Limb (tissue), 2 donors: ENCODE data around the gene SLC17A7.
A peak's percentile ranks its signal among the peaks of the same experiment; 100 is the strongest.
"Not testable (repeated sequence)": the region's sequence is repeated elsewhere in the genome, so short reads cannot be mapped to it uniquely, and the experiment has no call there.

ENCODE experiments used
- DNase-seq, 2 donors: peaks; one replicate each; pipeline ENCODE4 v3.0.0-alpha.2; 2016; ENCODE audit errors: extremely low spot score in 2 of 2

The SLC17A7 gene

DNA sequence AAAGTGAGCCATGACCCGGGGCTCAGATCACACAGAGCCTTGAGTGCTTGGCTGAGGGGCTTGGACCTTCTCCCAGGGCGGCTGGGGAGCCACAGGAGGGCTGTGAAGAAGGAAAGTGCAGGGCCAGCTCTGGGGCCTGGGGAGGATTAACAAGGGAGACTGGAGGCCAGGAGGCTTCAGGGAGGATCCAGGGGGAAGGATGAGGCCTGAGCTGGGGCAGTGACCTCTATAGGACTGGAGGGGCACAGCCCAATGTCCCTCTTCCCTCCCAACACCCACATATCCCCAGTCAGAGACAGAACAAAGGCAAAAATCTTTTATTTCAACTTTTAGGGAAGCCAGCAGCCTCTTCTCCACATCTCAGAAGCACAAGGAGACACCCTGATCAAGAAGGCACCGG lies 4.7 kb upstream of the SLC17A7 start:
- no peak for DNase-seq

DNA sequence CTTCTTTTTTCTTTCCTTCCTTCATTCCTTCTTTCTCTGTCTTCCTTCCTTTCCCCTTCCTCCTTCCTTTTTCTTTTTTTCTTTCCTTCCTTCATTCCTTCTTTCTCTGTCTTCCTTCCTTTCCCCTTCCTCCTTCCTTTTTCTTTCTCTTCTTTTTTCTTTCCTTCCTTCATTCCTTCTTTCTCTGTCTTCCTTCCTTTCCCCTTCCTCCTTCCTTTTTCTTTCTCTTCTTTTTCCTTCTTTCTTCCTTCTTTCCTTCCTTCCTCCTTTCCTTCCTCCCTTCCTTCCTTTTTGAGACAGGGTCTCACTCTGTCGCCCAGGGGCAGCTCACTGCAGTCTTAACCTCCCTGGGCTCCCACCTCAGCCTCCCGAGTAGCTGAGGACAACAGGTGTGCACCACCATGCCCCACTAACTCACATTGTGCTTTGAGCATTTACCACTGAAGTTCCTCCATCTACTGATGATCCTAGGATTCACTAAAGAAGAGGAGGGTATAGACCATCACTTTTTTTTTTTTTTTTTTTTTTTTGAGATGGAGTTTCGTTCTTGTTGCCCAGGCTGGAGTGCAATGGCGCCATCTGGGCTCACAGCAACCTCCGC lies 2.9 kb upstream of the SLC17A7 start:
- DNase-seq = not testable (repeated sequence)

DNA sequence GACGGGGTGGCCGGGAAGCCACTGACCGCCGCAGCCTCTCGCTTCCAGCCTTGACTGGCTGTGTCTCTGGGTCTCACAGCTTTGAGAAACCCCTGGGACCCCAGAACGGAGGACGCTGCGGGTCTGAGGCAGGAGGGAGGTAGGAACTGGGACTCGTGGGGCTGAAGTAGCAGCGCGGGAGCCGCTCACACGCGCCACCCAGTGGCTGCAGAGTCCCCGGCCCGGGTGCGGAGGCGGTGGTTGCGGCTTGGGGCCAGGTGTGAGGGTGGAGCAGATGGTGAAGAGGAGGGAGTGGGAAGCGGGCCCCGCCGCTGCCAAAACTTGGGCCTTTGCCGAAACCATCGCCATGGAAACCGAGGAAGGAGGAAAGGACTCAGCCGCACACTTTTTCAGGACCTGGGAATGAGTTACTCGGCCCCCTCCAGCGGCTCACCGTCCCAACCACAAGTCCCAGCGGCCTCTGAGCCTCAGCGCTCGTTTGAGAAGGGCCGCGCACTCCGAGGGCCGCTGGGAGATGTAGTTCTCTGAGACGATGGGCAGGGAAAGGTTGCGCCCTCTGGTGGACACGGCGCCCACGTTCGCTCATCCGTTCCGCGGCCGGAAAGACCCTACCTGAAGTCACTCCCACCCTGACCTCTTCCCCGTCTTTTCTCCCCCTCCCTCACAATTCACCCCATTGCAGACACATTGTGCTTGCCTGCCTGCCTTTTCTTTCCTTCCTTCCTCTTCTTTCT lies 2.2 kb upstream of the SLC17A7 start:
- DNase-seq = peak; percentile 97 to 98

DNA sequence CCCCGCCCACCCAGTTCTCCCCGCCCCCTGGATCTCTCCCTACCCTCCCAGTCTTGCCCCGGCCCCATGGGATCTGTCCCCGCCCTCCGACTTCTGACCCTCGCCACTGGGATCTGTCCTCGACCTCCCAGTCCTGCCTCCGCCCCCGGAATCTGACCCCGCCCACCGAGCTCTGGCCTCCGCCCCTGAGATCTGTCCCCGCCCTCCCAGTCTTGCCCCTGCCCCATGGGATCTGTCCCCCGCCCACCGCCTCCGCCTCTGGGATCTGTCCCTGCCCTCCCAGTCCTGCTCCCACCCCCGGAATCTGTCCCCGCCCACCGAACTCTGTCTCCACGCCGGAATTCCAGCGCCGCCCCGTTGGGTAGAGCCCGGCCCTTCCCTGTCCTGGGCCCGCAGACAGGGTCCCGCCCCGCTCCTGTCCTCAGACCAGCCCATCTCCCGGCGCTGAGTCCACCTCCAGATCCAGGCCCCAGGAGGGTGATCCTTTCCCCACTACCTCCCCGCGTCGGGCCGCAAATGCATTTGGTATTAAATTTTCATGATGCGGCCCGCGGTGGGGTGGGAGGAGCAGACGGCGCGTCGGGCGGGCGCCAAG lies 1.5 kb upstream of the SLC17A7 start:
- DNase-seq = peak; percentile 78 to 90

DNA sequence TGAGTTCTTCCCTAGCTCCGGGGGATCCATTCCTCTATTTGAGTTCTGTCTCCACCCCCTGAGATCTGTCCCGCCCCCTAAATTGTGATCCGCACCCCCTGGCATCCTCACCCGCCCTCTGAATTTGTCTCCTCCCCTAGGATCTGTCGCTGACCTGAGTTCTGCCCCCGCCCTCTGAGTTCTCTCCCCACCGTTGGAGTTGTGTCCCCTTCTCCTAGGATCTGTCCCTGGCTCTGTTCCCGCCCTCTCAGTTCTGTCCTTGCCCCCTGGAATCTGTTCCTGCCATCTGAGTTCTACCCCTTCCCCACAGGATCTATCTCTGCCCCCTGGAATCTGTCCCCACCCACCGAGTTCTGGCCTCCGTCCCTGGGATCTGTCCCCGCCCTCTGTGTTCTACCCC lies 1.0 kb upstream of the SLC17A7 start:
- no peak for DNase-seq

DNA sequence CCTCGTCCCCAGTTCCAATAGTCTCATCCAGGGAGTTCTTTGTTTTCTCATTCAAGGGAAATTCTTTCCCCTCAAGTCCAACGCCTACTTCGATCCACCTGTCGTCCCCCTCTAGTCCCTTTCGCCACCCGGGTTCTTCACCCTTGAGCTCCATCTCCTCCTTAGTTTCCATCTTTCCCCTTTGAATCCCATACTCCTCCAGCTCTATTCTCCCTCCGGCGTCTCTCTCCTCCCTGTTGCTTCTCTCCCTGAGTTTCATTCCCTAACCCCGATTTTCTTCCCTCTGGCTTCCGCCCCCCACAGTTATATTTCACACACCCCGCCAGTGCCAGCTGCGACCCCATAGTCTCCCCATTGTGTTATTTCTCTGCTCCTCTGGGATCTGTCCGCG lies 628 bp upstream of the SLC17A7 start:
- no peak for DNase-seq

DNA sequence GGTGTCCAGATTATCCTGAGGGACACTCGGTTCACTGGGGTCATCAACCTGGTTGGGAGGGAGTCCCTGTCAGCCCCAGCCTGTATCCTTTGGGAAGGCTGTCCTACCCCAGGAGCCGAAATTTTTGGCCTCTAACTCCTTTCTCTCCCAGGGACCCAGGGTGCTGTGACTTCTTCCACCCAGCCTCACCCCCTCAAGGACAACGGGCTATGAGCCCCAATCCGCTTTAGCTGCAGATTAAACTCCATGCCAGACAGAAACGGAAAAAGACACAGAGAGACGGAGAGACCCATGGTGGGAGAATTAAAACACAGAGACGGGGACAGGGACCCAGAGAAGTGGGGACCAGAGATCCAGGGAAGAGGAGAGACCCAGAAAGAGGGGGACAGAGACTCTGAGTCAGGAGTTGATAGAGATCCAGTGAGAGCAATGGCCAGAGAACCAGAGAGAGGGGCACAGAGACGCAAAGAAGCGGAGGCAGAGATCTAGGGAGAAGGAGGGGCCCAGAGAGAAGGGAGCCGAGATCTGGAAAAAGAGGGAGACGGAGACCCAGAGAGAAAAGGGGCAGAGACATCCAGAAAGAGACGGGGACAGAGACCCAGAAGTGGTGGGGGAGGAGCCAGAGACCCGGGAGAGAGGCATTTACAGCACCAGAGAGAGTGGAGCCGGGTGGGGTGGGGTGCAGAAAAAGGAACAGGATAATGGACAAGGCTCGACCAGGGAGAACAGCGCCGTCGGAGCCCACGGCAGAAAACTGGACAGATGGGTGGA lies 703 bp downstream of the SLC17A7 start:
- no peak for DNase-seq

DNA sequence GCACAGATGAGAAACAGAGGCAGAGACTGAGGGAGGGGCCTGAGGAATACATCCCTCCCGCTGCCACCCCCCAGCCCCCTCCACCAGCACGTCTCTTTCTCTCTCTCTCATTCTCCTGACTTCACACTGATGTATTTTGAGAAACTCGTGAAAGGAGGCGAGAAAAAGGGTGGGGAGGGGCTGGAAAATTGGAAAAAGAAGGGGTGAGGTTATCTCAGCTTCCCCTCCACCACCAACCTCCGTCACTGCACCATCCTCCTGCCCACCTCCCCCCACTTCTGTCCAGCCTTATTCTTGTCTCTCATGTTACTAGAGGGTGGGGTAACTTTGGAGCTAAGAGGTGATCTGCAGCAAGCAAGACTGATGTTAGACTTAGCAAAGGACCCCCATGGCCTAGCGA lies 1.5 kb downstream of the SLC17A7 start:
- DNase-seq = no peak

DNA sequence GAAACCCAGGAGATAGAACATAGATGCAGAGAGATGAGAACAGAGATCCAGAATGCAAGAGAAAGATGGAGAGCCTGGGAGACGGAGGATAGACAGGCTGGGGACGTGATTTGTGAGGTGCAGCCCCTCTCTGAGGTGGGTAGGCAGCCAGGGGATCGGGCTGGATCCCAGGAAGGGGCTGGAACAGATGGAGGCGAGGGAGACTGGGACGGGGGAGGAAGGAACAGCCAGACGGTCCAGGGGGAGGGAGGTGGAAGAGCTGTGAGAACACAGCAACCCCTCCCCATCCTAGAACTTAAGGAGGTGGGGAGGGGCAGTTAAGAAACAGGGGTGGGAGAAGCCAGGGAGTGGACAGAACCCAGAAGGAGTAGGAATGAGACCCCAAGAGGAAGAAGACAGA lies 3.1 kb downstream of the SLC17A7 start:
- no peak for DNase-seq

DNA sequence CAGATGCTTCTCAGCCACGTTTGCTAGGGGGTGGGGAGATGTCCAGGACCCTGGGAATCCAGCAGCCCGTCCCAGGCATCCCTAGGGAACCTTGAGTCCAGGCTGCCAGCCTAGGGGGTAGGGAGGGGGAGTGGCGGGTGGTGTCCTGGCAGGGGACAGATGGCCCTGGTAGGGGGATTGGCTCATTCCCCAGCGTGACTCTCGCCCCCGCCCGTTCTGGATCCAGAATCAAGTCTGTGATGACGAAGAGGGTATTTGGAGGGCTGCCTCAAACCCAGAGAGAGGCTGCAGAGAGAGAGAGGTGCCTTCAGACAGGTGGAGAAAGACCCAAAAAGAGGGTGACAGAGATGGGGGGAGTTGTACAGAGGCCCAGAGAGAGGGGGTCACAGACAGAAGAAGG lies 4.1 kb downstream of the SLC17A7 start:
- no peak for DNase-seq

DNA sequence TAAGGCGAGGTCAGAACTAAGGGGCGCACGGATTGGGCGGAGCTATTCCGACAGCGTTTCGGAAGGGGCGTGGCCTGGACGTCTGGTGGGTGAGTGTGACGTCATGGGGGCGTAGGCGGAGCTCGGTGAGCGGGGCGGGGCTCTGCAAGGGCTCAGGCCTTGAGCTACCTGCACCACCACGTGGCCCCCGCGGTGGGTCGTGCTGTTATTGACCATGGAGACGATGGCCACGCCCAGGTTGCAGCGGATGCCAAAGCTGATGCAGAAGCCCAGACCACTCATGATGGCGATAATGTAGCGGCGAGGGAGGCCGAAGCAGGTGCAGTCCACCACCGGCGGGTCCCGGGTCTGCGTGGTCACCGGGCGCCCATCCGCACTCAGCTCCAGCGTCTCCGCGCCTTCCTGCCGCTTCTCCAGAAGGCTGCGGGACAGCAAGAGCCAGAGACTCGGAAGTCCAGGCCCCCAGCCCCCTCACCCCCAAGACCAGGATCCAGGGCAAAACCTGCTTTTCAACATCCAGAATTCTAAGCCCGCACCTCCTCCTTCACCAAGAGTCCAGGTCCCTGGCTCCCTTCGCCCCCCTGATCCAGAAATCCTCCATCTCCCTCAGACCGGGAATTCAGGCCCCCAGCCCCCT lies 4.8 kb downstream of the SLC17A7 start:
- peak in 1 of 2 donors; percentile 64 for DNase-seq

DNA sequence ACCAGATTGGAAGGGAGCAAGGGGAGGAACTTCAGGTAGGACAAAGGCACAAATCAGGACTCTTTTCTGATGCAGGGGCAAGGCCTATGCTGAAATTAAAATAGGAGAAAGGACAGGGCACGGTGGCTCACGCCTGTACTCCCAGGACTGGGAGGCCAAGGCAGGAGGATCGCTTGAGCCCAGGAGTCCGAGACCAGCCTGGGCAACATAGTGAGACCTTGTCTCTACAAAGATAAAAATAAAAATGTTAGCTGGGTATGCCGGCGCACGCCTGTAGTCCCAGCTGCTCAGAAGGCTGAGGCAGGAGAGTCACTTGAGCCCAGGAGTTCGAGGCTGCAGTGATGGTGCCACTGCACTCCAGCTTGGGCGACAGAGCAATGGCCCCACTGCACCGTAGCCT lies 5.7 kb downstream of the SLC17A7 start:
- no peak for DNase-seq

DNA sequence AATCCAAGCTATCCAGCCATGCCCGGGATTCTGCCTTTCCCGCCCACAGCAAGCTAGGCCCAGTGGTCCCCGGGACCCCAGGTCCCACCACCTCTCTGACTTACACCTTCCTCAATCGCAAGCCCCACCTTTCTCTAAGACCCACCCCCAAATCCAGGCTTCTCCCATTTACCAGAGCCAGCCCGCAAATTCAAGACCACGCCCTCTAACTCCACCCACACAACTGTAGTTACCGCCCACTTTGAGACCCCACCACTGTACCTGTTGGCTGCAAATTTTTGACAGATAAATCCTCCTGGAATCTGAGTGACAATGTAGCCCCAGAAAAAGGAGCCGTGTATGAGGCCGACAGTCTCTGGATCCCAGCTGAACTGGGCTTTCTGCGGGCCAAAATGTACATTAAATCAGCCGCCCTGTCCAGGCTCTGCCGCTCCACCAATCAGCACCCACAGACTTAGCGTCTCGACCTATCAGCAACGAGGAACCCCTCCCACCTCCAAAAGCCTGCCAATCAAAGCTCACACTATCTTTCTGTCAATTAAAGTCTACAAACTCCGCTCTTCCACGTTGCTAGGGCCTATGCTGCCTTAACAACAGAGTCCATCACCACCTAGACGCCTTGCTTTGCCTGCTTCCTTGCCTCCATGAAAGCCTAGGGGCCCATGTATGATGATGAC lies 6.3 kb downstream of the SLC17A7 start:
- no peak for DNase-seq

DNA sequence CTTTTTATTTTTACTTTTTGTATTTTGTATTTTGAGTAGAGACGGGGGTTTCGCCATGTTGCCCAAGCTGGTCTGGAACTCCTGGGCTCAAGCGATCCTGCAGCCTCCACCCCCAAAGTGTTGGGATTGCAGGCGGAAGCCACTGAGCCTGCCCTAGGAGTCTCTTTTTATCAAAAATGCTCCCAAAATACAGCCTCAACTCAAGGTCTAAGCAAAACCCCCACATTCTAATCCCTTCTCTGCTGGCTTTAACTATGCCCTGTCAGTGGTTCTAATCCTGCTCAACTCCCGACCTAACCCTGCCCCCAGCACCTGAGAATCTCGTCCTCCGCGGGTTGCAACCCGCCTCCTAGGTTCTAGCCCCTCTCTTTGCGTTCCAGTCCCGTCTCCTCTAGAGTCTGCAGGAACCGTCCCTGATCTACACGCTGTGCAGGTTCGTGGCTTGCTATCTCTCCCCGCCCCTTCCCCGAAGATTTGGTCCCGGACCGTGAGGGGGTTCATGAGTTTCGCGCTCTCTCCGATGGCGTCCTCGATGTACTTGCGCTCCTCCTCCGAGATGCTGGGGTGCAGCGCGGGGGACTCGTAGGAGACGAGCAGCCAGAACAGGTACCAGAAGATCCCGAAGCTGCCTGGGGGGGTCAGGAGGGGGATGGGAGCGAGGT lies 8.0 kb downstream of the SLC17A7 start:
- no peak for DNase-seq

DNA sequence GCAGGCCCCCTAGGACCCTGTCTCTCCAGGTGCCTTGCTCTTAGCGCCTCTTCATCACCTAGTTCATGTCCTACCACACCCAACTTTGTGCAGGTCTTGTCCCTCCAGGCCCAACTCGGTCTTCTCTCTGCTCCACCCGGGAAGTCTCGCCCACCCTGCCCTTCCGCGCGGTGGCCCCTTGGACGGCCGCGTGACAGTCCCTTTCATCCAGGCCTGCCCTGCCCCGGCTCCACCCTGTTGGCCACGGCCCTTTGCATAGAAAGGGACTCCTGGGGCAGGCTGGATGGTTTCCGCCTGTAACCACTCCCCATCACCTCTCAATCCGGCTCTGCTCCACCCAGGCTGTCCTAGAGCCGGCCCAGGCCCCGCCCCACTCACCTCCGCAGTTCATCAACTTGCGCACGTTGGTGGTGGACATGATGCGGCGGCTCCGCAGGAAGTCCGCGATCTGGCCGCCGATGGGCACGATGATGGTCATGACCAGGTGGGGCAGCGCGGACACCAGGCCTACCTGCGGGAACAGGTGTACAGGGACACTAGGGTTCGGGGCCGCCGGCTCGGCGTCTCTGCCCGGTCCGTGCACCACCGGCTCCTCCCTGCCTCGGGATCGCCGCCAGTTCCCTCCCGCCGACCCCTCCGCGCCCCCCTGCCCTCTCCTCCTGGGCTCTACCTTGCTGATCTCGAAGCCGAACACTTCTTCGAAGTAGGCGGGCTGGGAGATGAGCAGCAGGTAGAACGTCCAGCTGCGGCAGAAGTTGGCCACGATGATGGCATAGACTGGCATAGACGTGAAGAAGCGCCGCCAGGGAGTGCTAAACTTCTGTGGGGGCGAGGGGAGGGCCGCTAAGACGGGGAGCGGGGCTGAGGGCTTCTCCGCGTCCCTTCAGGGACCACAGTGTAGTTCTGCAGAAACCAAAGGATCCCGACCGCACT lies 8.9 kb downstream of the SLC17A7 start:
- no peak for DNase-seq

DNA sequence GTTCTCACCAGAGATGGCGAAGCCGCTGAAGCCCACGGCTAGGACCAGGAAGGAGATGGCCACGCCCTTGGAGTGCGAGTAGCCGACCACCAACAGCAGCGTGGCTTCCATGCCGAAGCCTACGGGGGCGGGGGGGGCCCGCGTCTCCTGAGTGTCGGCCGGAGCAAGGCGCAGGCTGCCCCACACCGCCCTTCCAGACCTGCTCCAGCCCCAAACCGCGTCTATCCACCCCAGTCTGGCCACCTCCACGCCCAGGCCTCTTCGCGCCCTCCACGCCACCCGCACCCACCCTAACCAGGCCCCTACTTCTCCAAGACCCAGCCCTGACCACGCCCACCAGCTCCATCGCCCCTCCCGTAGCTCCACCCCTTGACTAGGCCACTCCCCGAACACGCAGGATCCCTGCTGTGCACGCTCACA lies 10.0 kb downstream of the SLC17A7 start:
- DNase-seq = no peak

DNA sequence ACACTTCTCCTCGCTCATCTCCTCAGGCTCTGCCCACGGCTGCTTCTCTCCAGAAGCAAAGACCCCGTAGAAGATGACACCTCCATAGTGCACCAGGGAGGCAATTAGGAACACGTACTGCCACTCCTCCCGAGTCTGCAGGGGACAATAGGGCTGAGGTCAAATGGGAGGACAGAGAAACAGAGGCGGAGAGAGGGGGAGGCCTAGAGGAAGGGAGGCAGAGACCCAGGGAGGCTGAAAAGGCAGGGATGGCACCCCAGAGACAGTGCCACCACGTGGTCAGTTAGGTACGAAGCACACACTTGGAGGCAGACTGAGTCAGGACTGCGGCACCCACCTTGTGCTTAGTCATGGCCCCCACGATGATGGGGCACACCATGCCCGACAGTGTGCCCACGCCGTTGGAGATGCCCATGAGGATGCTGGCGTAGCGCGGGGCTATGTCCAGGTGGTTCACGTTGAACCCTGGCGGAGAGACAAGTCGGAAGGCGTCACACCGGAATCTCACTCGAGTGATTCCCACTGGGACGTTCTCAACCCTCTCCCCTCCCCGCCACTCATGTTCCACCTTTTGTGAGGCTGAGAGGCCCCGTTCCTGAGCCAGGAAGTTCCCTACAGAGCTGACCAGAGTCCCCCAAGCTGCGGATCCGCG lies 10.5 kb downstream of the SLC17A7 start:
- no peak for DNase-seq

DNA sequence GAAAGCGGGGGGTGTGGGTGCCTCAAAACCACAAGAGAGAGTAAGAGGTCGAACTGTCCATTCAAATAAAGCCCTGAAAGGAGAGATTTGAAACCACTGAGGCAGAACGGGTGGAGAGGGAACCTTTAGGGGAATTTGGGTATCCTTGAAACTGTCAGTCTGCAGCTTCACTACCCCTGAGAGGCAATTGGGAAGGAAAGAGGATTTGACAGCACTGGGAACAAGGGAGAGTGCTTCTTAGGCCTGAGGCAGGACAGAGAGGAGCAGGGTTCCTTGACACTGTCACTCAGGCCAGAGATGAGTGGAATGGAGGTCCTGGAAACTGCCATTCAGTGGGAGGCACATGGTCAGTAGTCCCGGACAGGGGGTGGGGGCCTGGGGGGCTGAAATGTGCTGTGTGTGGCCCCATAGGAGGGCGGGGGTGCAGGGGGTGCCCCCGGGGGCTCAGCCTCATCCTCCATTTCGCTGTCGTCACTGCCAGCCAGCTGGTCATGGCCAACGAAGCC lies 11.1 kb downstream of the SLC17A7 start:
- no peak for DNase-seq
